ENCODE data around the gene GGA1.

Gene GGA1

GRCh38 chr22:37568448-37569008, 40.1 kb upstream of the GGA1 start:
- no peak overlapping the region for H3K4me3 ChIP-seq (ENCODE audit: low read length)
- TF ChIP-seq, protein P1, sequence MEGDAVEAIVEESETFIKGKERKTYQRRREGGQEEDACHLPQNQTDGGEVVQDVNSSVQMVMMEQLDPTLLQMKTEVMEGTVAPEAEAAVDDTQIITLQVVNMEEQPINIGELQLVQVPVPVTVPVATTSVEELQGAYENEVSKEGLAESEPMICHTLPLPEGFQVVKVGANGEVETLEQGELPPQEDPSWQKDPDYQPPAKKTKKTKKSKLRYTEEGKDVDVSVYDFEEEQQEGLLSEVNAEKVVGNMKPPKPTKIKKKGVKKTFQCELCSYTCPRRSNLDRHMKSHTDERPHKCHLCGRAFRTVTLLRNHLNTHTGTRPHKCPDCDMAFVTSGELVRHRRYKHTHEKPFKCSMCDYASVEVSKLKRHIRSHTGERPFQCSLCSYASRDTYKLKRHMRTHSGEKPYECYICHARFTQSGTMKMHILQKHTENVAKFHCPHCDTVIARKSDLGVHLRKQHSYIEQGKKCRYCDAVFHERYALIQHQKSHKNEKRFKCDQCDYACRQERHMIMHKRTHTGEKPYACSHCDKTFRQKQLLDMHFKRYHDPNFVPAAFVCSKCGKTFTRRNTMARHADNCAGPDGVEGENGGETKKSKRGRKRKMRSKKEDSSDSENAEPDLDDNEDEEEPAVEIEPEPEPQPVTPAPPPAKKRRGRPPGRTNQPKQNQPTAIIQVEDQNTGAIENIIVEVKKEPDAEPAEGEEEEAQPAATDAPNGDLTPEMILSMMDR (conservative IDR thresholded peaks at IDR 0.05; ENCODE audit: low read length): no peak
- no peak for DNase-seq (ENCODE audit: low read depth)

DNA sequence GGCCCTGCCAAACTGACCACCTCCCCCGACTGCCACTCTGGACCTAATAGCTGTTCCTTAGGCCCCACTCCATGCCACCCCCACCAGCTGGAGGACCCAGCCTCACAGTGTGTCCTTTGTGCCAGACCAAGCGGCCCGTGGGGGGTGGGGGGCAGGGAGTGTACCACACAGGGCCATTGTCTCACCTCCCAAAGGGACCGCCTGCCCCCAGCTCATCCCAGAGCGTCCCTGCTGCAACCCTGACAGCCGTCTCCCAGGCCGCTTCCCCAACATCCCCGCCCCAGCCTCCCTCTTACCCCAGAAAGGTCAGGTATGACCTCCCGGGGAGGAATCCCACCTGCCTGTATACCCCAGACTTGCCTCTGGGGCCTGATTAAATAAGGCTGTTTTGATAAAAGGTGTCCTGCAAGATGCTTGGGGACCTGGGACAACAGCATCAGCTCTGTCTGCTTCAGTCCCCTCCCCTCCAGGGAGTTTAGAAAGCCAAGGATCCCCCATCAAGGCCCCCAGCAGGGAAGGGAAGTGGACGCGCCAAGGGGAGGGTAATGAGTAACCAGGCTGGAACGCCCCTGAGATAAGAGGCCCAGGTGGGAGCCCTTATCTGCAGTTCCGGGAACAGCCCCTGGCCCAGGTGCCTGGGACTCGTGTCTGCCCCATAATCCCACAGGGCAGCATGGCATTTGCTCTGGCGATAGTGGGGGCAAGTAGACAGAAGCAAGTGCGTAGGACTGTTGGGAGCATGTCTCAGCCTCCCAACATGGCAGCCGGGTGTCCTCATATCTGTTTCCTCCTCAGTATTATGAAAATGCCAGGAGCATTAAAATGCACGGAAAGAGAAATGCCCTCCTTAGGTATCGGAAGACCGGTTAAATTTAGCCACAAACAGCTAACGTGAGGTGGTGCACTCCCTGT, 39.4 kb upstream of the GGA1 start:
- TF ChIP-seq, protein P1 (conservative IDR thresholded peaks at IDR 0.05; ENCODE audit: low read length): no peak
- H3K4me3 ChIP-seq (ENCODE audit: low read length): no peak overlapping the region
- DNase-seq (ENCODE audit: low read depth): no peak

DNA sequence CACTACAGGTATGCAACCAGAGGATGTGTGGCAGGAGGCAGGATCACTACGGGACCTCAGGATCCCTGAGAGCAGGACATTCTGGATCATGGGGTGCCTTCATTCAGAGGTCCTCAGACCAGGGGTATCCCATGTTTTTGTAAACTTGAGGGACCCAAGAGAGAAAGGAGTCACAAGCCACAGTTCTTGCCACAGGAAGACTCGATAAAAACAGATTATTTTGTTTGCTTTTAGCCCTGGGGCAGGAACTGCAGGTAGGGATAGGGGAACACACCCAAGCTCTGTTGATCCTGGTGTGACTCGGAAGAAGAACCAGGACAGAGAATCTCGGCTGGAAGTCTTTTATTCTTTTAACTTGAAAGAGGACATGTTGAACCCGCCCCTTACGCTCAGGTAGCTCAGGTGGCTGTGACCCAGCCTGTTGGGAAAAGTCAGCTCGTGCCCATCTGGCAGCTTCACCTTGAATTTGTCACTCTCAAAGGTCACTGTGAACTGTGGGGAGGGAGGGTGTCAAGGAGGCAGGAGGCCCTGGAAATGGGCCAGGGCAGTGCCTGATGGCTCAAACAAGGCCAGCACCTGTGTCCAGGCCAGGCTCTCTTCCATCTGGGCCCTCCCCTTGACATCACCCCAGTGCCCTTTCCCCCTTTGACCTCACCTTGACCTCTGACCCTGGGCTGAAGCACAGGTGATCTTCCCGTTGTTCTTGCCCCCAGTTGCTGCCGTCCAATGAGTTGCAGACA, 38.5 kb upstream of the GGA1 start:
- TF ChIP-seq, protein P1 (conservative IDR thresholded peaks at IDR 0.05; ENCODE audit: low read length): no peak
- DNase-seq (ENCODE audit: low read depth): no peak
- no peak overlapping the region for H3K4me3 ChIP-seq (ENCODE audit: low read length)

DNA sequence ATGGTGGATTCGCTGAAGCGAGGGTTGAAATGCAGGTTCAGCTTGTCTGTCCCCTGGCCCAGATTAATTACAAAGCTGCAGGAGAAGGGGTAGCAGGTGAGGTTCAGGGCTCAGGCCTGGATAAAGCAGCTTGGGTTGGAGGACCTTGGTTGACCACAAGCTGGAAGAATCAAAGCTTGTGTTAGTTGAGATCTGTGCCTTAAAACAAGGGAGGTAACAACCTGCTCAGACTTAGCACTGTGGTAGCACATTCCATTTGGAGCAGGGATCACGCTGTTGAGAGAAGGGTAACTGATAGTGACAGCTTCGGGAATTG, 38.0 kb upstream of the GGA1 start:
- no peak overlapping the region for H3K4me3 ChIP-seq (ENCODE audit: low read length)
- TF ChIP-seq, protein P1 (conservative IDR thresholded peaks at IDR 0.05; ENCODE audit: low read length): no peak
- no peak for DNase-seq (ENCODE audit: low read depth)

- DNase-seq (ENCODE audit: low read depth): no peak
- TF ChIP-seq, protein P1 (conservative IDR thresholded peaks at IDR 0.05; ENCODE audit: low read length): no peak
- no peak overlapping the region for H3K4me3 ChIP-seq (ENCODE audit: low read length)
These were observed 37.2 kb upstream of the GGA1 start for GRCh38 chr22:37571258-37571991.

- TF ChIP-seq, protein P1 (conservative IDR thresholded peaks at IDR 0.05; ENCODE audit: low read length): no peak
These were observed 36.7 kb upstream of the GGA1 start for GRCh38 chr22:37571992-37572373.

More at GRCh38 chr22:37571992-37572373, 36.7 kb upstream of the GGA1 start:
- no peak for DNase-seq (ENCODE audit: low read depth)
- no peak overlapping the region for H3K4me3 ChIP-seq (ENCODE audit: low read length)
